Tibial nerve (tissue), 4 donors: ENCODE measurements around the gene STARD3. TPM values are rescaled to one million over a fixed set of nuclear protein-coding genes. Genes with fewer than 3 reads are reported as not detected.

Experiments
- DNase-seq, 2 donors: peaks; one replicate each; pipeline ENCODE4 v3.0.0-alpha.2; 2019; ENCODE audit warnings: low spot score in 2 of 2
- H3K27ac ChIP-seq, 4 donors: fragments of 200-600 bp; sonication (generic) in 3 of 4; one replicate each; pipeline ENCODE4 v1.5.1; 2017 to 2019; ENCODE audit warnings: mild to moderate bottlenecking in 1 of 4
- H3K27me3 ChIP-seq, 2 donors: fragments of 200-600 bp; sonication (generic) in 1 of 2; one replicate each; pipeline versions ENCODE4 v1.5.1 to v1.6.0; 2017 to 2019
- H3K36me3 ChIP-seq, 3 donors: fragments of 200-600 bp; sonication (generic); one replicate each; pipeline ENCODE4 v1.5.1; 2018 to 2019
- H3K4me1 ChIP-seq, 4 donors: fragments of 200-600 bp; sonication (generic) in 3 of 4; one replicate each; pipeline ENCODE4 v1.5.1; 2017 to 2019
- H3K4me3 ChIP-seq, 4 donors: fragments of 200-600 bp; sonication (generic) in 3 of 4; one replicate each; pipeline ENCODE4 v1.5.1; 2017 to 2019; ENCODE audit warnings: mild to moderate bottlenecking in 1 of 4, moderate library complexity in 1 of 4
- H3K9me3 ChIP-seq, 4 donors: fragments of 200-600 bp; sonication (generic) in 3 of 4; one replicate each; pipeline ENCODE4 v1.5.1; 2017 to 2019
- CTCF ChIP-seq, 5 experiments: fragments of 200-600 bp in 3 of 5; fragments of 450-650 bp in 2 of 5; sonication (generic) in 3 of 5; IDR thresholded peaks; one replicate each; pipeline ENCODE4 v1.5.1; 2016 to 2019; ENCODE audit warnings: antibody characterized with exemption in 5 of 5, mild to moderate bottlenecking in 3 of 5, moderate library complexity in 2 of 5
- EP300 ChIP-seq, 2 donors: sonication (generic); formaldehyde crosslinking; IDR thresholded peaks; one replicate each; pipeline ENCODE4 v1.6.1; 2017; ENCODE audit warnings: antibody characterized with exemption in 2 of 2, mild to moderate bottlenecking in 1 of 2
- POLR2A ChIP-seq, 2 donors: fragments of 450-650 bp; IDR thresholded peaks; one replicate each; pipeline ENCODE4 v1.6.1; 2017; ENCODE audit warnings: antibody characterized with exemption in 2 of 2, mild to moderate bottlenecking in 2 of 2, moderate library complexity in 2 of 2
- WGBS, 2 donors: methylation state at CpG; one replicate each; pipeline ENCODE4 v1.1.5; 2018; 5-methylcytosine and 5-hydroxymethylcytosine counted together
- total RNA-seq, 4 donors: library from RNA; depleted of rRNA; stranded (reverse); fragments of >200 nt; gene quantifications; one replicate each; pipeline ENCODE4 v1.1.0, GENCODE V29; 2016

The STARD3 gene
- total RNA-seq, 4 donors from 2014 or later = 85.3 to 170 (median 108) TPM

DNA sequence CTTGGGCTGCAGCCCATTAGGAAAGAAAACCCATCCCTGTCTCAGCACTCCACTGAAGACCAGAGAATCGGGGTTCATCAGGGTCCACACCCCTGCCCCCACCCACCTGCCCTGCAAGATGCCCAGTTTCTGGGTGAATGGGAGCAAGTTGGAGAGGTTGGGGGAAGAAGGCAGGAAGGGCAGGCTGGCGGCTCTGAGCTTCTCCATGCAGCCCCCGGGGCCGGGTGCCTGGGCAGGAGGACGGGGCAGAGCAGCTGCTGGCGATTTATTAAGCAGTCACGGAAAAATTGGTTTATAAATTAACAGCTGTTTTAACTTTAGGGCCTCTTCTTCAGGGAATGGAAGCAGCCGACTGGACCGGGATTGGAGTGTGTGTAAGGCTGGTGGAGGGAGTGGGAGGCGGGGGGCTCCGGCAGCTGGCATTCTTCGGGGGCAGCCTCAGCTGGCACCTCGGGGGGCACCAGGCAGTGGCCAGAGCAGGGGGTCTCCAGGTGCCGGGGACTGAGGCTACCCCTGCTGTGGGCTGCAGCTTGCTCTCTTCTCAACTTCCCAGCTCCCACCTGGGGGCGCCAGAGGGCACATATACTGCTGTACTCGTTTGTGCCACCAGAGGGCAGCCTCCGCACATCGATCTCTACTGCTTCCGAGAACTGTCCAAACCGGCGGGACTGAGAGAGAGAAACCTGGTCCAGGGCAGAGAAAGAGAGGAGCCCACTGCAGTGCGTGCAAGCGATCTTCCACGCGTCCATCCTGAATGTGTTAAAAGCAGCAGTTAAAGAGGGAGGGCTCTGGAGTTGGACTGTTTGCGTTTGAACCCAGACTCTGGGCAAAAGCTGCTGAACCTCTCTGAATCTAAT, 15.2 kb upstream of the STARD3 start:
- H3K36me3 ChIP-seq = no peaks in the 10 kb centered on the region
- peak; percentile 84 to 96 for DNase-seq
- no peaks in the 10 kb centered on the region for H3K9me3 ChIP-seq
- no peak overlapping the region for H3K27ac ChIP-seq
- WGBS, 2 donors = 11 to 12% methylated on average over 16 to 23 of the region's 26 CpGs
- peaks cover 1 to 29% of the 10 kb centered on the region in 2 donors for H3K27me3 ChIP-seq
- peaks cover 0 to 60% (median 22%) of the 10 kb centered on the region in 4 donors for H3K4me1 ChIP-seq
- H3K4me3 ChIP-seq = no peak overlapping the region
- peak in 1 of 2 donors; percentile 47 for TF ChIP-seq EP300 (IDR thresholded peaks at IDR 0.05)
- no peak for TF ChIP-seq POLR2A (IDR thresholded peaks at IDR 0.05)
- peak; percentile 98 to 100 (median 99) for TF ChIP-seq CTCF (IDR thresholded peaks at IDR 0.05)

DNA sequence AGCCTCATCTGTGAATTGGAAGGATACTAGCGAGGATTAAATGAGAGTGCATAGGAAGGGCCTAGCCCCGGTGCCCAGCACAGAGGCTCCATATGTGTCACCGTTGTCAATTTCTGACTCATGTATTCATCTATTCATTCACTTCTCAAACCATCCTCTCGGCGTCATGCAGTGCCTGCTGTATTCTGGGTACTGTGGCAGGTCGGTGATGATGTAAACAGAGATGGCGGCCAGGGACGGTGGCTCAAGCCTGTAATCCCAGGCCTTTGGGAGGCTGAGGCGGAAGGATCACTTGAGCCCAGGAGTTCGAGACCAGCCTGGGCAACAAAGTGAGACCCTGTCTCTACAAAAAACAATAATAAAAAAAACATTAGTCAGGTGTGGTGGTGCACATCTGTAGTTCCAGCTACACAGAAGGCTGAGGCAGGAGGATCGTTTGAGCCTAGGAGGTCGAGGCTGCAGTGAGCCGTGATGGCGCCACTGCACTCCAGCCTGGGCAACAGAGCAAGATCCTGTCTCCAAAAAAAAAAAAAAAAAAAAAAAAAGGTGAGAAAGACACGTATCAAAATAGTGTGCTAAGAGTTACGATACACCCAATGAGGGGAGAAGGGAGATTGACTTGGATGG, 14.5 kb upstream of the STARD3 start:
- 58 to 66% methylated on average over 16 of the region's 16 CpGs for WGBS, 2 donors
- no peak overlapping the region for H3K4me3 ChIP-seq
- H3K9me3 ChIP-seq = no peaks in the 10 kb centered on the region
- TF ChIP-seq EP300 (IDR thresholded peaks at IDR 0.05) (no peak), POLR2A (IDR thresholded peaks at IDR 0.05) (no peak), CTCF (IDR thresholded peaks at IDR 0.05) (no peak)
- no peaks in the 10 kb centered on the region for H3K36me3 ChIP-seq
- H3K27me3 ChIP-seq = peaks cover 7 to 30% of the 10 kb centered on the region in 2 donors
- DNase-seq = no peak
- peaks cover 0 to 62% (median 28%) of the 10 kb centered on the region in 4 donors for H3K4me1 ChIP-seq
- H3K27ac ChIP-seq = no peak overlapping the region

GRCh38 chr17:39623356-39623950, 13.5 kb upstream of the STARD3 start:
- H3K9me3 ChIP-seq = no peaks in the 10 kb centered on the region
- H3K4me1 ChIP-seq = peaks cover 0 to 59% (median 26%) of the 10 kb centered on the region in 4 donors
- peak; percentile 92 to 96 (median 93) for TF ChIP-seq CTCF (IDR thresholded peaks at IDR 0.05)
- no peak for TF ChIP-seq EP300 (IDR thresholded peaks at IDR 0.05)
- H3K36me3 ChIP-seq = no peaks in the 10 kb centered on the region
- peak overlapping the region in 1 of 4 donors; percentile 15 for H3K27ac ChIP-seq
- H3K4me3 ChIP-seq = no peak overlapping the region
- WGBS, 2 donors = 6 to 7% methylated on average over 11 to 12 of the region's 16 CpGs
- peak; percentile 71 to 89 for DNase-seq
- H3K27me3 ChIP-seq = peaks cover 7 to 39% of the 10 kb centered on the region in 2 donors

- Histone ChIP-seq H3K36me3 (no peaks in the 10 kb centered on the region), H3K9me3 (no peaks in the 10 kb centered on the region), H3K27ac (no peak overlapping the region), H3K4me1 (peaks cover 0 to 52% (median 23%) of the 10 kb centered on the region in 4 donors), H3K27me3 (peaks cover 7 to 48% of the 10 kb centered on the region in 2 donors), H3K4me3 (no peak overlapping the region)
- DNase-seq = no peak
- 65 to 70% methylated on average over 8 of the region's 8 CpGs for WGBS, 2 donors
- no peak for TF ChIP-seq CTCF (IDR thresholded peaks at IDR 0.05)
- no peak for TF ChIP-seq EP300 (IDR thresholded peaks at IDR 0.05)
- no peak for TF ChIP-seq POLR2A (IDR thresholded peaks at IDR 0.05)
Measured at GRCh38 chr17:39624313-39624712, 12.6 kb upstream of the STARD3 start.
